ENCODE results near the gene KLHL29. TPM values are rescaled to one million over a fixed set of nuclear protein-coding genes. Genes with fewer than 3 reads are reported as not detected.

Gene KLHL29
- total and polyA plus RNA-seq, 2 experiments from 2014 or later, result 1.5 to 6.5 TPM

DNA sequence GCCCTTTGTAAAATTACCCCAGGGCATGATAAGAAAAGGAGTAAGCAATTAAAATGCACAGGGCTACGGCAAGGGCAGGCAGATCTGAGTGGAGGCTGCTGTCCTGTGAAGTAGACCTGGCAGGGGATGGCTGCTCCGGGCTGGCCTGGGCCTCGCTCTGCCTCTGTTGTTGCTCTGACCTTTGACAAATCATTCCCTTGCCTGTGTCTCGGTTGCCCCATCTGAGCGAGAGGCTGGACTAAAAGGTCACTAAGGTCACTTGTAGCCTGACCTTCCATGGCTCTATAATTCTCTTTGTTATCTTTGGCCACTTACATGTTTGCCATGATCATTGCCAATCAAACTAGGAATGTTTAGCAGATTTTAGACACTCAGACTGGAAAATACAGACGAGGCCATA lies 118.1 kb downstream of the KLHL29 start (continued):
- TF ChIP-seq, protein P1, sequence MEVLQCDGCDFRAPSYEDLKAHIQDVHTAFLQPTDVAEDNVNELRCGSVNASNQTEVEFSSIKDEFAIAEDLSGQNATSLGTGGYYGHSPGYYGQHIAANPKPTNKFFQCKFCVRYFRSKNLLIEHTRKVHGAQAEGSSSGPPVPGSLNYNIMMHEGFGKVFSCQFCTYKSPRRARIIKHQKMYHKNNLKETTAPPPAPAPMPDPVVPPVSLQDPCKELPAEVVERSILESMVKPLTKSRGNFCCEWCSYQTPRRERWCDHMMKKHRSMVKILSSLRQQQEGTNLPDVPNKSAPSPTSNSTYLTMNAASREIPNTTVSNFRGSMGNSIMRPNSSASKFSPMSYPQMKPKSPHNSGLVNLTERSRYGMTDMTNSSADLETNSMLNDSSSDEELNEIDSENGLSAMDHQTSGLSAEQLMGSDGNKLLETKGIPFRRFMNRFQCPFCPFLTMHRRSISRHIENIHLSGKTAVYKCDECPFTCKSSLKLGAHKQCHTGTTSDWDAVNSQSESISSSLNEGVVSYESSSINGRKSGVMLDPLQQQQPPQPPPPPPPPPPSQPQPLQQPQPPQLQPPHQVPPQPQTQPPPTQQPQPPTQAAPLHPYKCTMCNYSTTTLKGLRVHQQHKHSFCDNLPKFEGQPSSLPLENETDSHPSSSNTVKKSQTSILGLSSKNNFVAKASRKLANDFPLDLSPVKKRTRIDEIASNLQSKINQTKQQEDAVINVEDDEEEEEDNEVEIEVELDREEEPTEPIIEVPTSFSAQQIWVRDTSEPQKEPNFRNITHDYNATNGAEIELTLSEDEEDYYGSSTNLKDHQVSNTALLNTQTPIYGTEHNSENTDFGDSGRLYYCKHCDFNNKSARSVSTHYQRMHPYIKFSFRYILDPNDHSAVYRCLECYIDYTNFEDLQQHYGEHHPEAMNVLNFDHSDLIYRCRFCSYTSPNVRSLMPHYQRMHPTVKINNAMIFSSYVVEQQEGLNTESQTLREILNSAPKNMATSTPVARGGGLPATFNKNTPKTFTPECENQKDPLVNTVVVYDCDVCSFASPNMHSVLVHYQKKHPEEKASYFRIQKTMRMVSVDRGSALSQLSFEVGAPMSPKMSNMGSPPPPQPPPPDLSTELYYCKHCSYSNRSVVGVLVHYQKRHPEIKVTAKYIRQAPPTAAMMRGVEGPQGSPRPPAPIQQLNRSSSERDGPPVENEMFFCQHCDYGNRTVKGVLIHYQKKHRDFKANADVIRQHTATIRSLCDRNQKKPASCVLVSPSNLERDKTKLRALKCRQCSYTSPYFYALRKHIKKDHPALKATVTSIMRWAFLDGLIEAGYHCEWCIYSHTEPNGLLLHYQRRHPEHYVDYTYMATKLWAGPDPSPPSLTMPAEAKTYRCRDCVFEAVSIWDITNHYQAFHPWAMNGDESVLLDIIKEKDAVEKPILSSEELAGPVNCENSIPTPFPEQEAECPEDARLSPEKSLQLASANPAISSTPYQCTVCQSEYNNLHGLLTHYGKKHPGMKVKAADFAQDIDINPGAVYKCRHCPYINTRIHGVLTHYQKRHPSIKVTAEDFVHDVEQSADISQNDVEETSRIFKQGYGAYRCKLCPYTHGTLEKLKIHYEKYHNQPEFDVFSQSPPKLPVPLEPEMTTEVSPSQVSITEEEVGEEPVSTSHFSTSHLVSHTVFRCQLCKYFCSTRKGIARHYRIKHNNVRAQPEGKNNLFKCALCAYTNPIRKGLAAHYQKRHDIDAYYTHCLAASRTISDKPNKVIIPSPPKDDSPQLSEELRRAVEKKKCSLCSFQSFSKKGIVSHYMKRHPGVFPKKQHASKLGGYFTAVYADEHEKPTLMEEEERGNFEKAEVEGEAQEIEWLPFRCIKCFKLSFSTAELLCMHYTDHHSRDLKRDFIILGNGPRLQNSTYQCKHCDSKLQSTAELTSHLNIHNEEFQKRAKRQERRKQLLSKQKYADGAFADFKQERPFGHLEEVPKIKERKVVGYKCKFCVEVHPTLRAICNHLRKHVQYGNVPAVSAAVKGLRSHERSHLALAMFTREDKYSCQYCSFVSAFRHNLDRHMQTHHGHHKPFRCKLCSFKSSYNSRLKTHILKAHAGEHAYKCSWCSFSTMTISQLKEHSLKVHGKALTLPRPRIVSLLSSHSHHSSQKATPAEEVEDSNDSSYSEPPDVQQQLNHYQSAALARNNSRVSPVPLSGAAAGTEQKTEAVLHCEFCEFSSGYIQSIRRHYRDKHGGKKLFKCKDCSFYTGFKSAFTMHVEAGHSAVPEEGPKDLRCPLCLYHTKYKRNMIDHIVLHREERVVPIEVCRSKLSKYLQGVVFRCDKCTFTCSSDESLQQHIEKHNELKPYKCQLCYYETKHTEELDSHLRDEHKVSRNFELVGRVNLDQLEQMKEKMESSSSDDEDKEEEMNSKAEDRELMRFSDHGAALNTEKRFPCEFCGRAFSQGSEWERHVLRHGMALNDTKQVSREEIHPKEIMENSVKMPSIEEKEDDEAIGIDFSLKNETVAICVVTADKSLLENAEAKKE (CRISPR knock-in tag; IDR thresholded peaks at IDR 0.05), result no peak

DNA sequence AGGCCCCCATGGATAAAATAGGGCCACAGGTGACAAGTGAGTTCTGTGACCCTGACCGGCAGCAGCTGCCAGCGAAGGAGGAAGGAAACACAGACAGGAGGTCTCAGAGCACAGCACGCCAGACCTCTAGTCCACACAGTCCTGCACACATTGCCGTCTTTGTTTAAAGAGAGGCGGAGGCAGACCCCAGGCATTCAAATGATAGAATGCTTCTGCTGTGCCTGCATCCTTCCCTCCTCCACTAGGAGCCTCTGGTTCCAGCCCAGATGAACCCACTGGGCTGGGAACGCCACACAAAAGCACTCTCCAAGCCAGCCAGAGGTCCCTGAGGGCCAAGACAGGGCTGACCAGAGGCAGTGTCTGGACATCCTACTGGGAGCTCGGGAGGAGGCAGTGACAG lies 118.7 kb downstream of the KLHL29 start:
- no peak overlapping the region for H3K4me3 ChIP-seq
- no peaks in the 10 kb centered on the region for H3K79me2 ChIP-seq (replicated peaks; ENCODE audit: insufficient read depth)
- H3K9me3 Mint-ChIP-seq, result no peaks in the 10 kb centered on the region
- TF ChIP-seq POLR2AphosphoS5 (IDR thresholded peaks at IDR 0.05; ENCODE audit: low read depth) (no peak), ZNF331 (CRISPR knock-in tag; IDR thresholded peaks at IDR 0.05; ENCODE audit: low read depth) (no peak), EZH2 (IDR thresholded peaks at IDR 0.05; ENCODE audit: low read depth, unreplicated experiment) (no peak), CREB1 (CRISPR knock-in tag; IDR thresholded peaks at IDR 0.05; ENCODE audit: low read depth) (no peak), ZNF114 (CRISPR knock-in tag; IDR thresholded peaks at IDR 0.05) (no peak), EZH2phosphoT487 (IDR thresholded peaks at IDR 0.05; ENCODE audit: unreplicated experiment) (no peak), NANOG (IDR thresholded peaks at IDR 0.05; ENCODE audit: borderline replicate concordance) (no peak)
- TF ChIP-seq, protein P2, sequence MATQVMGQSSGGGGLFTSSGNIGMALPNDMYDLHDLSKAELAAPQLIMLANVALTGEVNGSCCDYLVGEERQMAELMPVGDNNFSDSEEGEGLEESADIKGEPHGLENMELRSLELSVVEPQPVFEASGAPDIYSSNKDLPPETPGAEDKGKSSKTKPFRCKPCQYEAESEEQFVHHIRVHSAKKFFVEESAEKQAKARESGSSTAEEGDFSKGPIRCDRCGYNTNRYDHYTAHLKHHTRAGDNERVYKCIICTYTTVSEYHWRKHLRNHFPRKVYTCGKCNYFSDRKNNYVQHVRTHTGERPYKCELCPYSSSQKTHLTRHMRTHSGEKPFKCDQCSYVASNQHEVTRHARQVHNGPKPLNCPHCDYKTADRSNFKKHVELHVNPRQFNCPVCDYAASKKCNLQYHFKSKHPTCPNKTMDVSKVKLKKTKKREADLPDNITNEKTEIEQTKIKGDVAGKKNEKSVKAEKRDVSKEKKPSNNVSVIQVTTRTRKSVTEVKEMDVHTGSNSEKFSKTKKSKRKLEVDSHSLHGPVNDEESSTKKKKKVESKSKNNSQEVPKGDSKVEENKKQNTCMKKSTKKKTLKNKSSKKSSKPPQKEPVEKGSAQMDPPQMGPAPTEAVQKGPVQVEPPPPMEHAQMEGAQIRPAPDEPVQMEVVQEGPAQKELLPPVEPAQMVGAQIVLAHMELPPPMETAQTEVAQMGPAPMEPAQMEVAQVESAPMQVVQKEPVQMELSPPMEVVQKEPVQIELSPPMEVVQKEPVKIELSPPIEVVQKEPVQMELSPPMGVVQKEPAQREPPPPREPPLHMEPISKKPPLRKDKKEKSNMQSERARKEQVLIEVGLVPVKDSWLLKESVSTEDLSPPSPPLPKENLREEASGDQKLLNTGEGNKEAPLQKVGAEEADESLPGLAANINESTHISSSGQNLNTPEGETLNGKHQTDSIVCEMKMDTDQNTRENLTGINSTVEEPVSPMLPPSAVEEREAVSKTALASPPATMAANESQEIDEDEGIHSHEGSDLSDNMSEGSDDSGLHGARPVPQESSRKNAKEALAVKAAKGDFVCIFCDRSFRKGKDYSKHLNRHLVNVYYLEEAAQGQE (IDR thresholded peaks at IDR 0.05; ENCODE audit: unreplicated experiment), result no peak
- TF ChIP-seq, protein P3, sequence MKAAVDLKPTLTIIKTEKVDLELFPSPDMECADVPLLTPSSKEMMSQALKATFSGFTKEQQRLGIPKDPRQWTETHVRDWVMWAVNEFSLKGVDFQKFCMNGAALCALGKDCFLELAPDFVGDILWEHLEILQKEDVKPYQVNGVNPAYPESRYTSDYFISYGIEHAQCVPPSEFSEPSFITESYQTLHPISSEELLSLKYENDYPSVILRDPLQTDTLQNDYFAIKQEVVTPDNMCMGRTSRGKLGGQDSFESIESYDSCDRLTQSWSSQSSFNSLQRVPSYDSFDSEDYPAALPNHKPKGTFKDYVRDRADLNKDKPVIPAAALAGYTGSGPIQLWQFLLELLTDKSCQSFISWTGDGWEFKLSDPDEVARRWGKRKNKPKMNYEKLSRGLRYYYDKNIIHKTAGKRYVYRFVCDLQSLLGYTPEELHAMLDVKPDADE (IDR thresholded peaks at IDR 0.05), result no peak
- no peaks in the 10 kb centered on the region for H3K36me3 Mint-ChIP-seq (ENCODE audit: low read depth)
- no peak overlapping the region for H3K4me3 Mint-ChIP-seq
- H3F3A ChIP-seq (replicated peaks; ENCODE audit: low read depth), result no peaks in the 10 kb centered on the region
- H3K4me1 ChIP-seq (ENCODE audit: insufficient read depth), result peaks cover 3% of the 10 kb centered on the region; the same call in 1 of the 2 replicates
- no peak overlapping the region for H3K27ac Mint-ChIP-seq
- H3K9me2 ChIP-seq (ENCODE audit: insufficient read depth), result peaks cover 6% of the 10 kb centered on the region; the same call in 1 of the 2 replicates
- H3K27ac ChIP-seq (ENCODE audit: low read depth), result no peak overlapping the region
- H3K4me2 ChIP-seq, result no peak overlapping the region
- 0 out of 3 replicates have a peak, but pooled peaks have one; percentile 12 for ATAC-seq
- no peak overlapping the region for H2AFZ ChIP-seq
- no peak for DNase-seq (ENCODE audit: low spot score)
- H3K27me3 Mint-ChIP-seq (ENCODE audit: insufficient read depth, low read depth, poor library complexity), result peaks cover 5% of the 10 kb centered on the region
- peaks cover 19% of the 10 kb centered on the region for H3K4me1 Mint-ChIP-seq
- no peaks in the 10 kb centered on the region for H3K27me3 ChIP-seq (ENCODE audit: insufficient read depth)
- no peaks in the 10 kb centered on the region for H4K20me1 ChIP-seq (replicated peaks; ENCODE audit: insufficient read depth)
- no peaks in the 10 kb centered on the region for H3K36me3 ChIP-seq (ENCODE audit: insufficient read depth)
